Upper lobe of left lung (tissue), 6 donors: ENCODE measurements around the gene DPCD. TPM values are rescaled to one million over a fixed set of nuclear protein-coding genes. Genes with fewer than 3 reads are reported as not detected.

ENCODE experiments used
- small RNA-seq, 4 donors: library from RNA; depleted of rRNA; stranded (forward); fragments of <200 nt; gene quantifications; one replicate each; pipeline ENCODE3, GENCODE V24; 2016
- total RNA-seq, 6 donors: library from RNA; depleted of rRNA in 4 of 6; stranded (reverse); fragments of >200 nt in 4 of 6; gene quantifications; one replicate each; pipeline versions ENCODE4 v1.1.0 to v1.2.1, GENCODE V29; 2016 to 2021
- donor health status: DM: no; HTN: no; CAD: no; lungs with moderate emphysema.
- donor health status: DM: no; HTN: yes; CAD: no; lungs with severe emphysema.

The DPCD gene
- total RNA-seq, 6 donors from 2014 or later = 3.7 to 36.2 (median 15.1) TPM

Small RNA genes within 50 kb of the gene (small RNA-seq; reads per million reads assigned to genes)
- gene MIR3158-1 (0 reads per million in 4 donors), gene RNU6-1165P (0 reads per million in 4 donors)

Other genes starting within 250 kb of the DPCD start
- 10 to 100 TPM in 4 of 6 donors, 1 to 10 TPM in 2; 8.5 to 21.0 (median 11.6) TPM for gene BTRC, start 234.2 kb upstream of the DPCD start, total RNA-seq
- 10 to 100 TPM; 20.4 to 47.1 (median 31.5) TPM for gene POLL, start 64 bp upstream of the DPCD start, total RNA-seq
- gene FBXW4, start 106.8 kb downstream of the DPCD start, total RNA-seq = 100 to 1,000 TPM in 2 of 6 donors, 10 to 100 TPM in 4; 75.2 to 223 (median 88.5) TPM
- under 1 TPM in 1 of 6 donors, not detected in 5; 0.44 TPM for gene FGF8, start 187.8 kb downstream of the DPCD start, total RNA-seq
- gene NPM3, start 195.1 kb downstream of the DPCD start, total RNA-seq = 10 to 100 TPM in 5 of 6 donors, 1 to 10 TPM in 1; 8.4 to 22.7 (median 16.8) TPM
- 100 to 1,000 TPM in 3 of 6 donors, 10 to 100 TPM in 3; 71.1 to 374 (median 138) TPM for gene OGA, start 230.1 kb downstream of the DPCD start, total RNA-seq